ENCODE measurements around the gene ELOVL6. TPM values are rescaled to one million over a fixed set of nuclear protein-coding genes. Genes with fewer than 3 reads are reported as not detected.

ELOVL6 gene
- total and polyA plus RNA-seq, 4 donors, result 19.5 to 38.8 (median 37.5) TPM

DNA sequence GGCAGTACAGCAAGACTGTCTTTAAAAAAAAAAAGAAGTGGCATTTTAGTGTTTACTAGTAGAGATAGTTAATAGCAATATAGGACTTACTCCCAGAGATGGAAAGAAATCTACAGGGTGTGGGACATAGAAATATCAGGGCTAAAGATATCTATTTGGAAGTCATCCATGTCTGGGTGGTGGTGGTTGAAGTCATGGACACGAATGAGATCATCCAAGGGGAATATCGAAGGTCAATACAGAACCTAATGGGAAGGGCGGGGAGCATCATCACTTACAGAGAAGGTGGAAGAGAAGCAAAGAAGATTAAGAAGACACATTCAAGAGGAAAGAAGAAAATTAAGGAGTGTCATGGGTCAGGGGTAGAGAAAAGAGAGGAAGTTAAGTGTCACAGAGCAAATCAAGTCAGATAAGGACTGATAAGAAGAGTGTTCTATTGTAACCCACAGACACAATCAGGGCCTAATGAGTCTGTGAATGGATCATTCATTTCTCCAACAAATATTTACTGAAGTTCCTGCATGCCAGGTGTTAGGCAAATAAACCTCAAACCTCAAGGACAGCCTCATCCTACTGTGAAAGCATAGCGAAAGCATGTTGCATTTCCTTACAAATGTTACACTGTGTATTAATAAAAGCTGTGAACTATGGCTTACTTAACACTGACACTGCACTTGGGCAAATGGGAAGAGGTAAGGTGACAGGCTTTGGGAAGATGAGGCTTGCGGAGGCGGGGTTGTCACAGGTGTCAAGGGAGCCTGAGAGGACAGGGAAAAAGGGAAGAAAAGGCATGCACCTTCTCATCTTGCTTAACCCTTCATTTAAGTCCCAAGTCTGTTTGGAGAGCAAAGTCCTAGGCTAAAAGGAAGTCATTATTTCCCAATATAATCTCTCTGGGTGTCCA is 65.3 kb downstream of the ELOVL6 start:
- TF ChIP-seq CTCF (IDR thresholded peaks at IDR 0.05; ENCODE audit: low read depth, low read length, missing input control), result no peak
- no peak for TF ChIP-seq TAF1 (conservative IDR thresholded peaks at IDR 0.05)
- TF ChIP-seq, protein P1, sequence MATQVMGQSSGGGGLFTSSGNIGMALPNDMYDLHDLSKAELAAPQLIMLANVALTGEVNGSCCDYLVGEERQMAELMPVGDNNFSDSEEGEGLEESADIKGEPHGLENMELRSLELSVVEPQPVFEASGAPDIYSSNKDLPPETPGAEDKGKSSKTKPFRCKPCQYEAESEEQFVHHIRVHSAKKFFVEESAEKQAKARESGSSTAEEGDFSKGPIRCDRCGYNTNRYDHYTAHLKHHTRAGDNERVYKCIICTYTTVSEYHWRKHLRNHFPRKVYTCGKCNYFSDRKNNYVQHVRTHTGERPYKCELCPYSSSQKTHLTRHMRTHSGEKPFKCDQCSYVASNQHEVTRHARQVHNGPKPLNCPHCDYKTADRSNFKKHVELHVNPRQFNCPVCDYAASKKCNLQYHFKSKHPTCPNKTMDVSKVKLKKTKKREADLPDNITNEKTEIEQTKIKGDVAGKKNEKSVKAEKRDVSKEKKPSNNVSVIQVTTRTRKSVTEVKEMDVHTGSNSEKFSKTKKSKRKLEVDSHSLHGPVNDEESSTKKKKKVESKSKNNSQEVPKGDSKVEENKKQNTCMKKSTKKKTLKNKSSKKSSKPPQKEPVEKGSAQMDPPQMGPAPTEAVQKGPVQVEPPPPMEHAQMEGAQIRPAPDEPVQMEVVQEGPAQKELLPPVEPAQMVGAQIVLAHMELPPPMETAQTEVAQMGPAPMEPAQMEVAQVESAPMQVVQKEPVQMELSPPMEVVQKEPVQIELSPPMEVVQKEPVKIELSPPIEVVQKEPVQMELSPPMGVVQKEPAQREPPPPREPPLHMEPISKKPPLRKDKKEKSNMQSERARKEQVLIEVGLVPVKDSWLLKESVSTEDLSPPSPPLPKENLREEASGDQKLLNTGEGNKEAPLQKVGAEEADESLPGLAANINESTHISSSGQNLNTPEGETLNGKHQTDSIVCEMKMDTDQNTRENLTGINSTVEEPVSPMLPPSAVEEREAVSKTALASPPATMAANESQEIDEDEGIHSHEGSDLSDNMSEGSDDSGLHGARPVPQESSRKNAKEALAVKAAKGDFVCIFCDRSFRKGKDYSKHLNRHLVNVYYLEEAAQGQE (IDR thresholded peaks at IDR 0.05), result no peak
- TF ChIP-seq, protein P2, sequence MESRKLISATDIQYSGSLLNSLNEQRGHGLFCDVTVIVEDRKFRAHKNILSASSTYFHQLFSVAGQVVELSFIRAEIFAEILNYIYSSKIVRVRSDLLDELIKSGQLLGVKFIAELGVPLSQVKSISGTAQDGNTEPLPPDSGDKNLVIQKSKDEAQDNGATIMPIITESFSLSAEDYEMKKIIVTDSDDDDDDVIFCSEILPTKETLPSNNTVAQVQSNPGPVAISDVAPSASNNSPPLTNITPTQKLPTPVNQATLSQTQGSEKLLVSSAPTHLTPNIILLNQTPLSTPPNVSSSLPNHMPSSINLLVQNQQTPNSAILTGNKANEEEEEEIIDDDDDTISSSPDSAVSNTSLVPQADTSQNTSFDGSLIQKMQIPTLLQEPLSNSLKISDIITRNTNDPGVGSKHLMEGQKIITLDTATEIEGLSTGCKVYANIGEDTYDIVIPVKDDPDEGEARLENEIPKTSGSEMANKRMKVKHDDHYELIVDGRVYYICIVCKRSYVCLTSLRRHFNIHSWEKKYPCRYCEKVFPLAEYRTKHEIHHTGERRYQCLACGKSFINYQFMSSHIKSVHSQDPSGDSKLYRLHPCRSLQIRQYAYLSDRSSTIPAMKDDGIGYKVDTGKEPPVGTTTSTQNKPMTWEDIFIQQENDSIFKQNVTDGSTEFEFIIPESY (IDR thresholded peaks at IDR 0.05), result no peak
- peak in 1 of 2 donors; percentile 16 for TF ChIP-seq RXRA (IDR thresholded peaks at IDR 0.05)
- peak in 1 of 2 donors; percentile 6 for TF ChIP-seq HNF4A (conservative IDR thresholded peaks at IDR 0.05)
- TF ChIP-seq NR2F2 (IDR thresholded peaks at IDR 0.05), result no peak
- DNase-seq (ENCODE audit: low spot score), result no peak
- 69% methylated on average over 6 of the region's 6 CpGs for WGBS

DNA sequence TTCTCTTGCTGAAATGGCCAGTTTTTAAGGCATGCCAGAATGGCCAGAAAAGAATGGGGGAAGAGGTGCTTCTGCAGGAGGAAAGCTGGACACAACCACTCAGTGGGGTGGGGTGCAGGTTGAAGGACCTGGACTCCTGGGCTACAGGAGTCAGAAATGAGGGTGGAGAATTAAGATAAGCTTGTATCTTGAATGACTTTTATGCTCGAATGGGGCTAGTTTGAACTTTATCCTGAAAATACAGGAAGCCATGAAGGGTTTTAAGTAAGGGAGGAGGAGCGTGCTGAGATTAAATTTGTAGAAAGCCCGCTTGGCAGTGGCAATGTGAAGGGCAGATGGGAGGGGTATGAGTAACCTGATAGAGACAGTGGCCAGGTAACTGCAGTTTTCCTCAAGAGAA is 66.5 kb downstream of the ELOVL6 start:
- H3K9ac ChIP-seq (ENCODE audit: low read depth in 1 of 2, low read length in 2 of 2), result no peak overlapping the region
- no peak overlapping the region for H3K27ac ChIP-seq (ENCODE audit: low read depth in 1 of 2, low read length in 2 of 2)
- peaks cover 6 to 12% (median 9%) of the 10 kb centered on the region in 4 donors for H3K4me1 ChIP-seq (ENCODE audit: control insufficient read depth in 4 of 4, insufficient read depth in 4 of 4, low read length in 3 of 4)
- H3K27me3 ChIP-seq (ENCODE audit: control insufficient read depth in 4 of 4, insufficient read depth in 4 of 4, low read length in 3 of 4), result no peaks in the 10 kb centered on the region
- H3K9me3 ChIP-seq (ENCODE audit: control insufficient read depth in 4 of 4, low read length in 3 of 4), result no peaks in the 10 kb centered on the region
- WGBS, result 66% methylated on average over 3 of the region's 3 CpGs
- no peak overlapping the region for H3K4me3 ChIP-seq (ENCODE audit: low read depth in 1 of 3, low read length in 3 of 3)
- no peaks in the 10 kb centered on the region for H3K36me3 ChIP-seq (ENCODE audit: control insufficient read depth in 4 of 4, insufficient read depth in 3 of 4, low read depth in 1 of 4, low read length in 3 of 4)
- DNase-seq (ENCODE audit: low spot score), result no peak
- TF ChIP-seq, protein P2 (IDR thresholded peaks at IDR 0.05), result no peak
- TF ChIP-seq, protein P1 (IDR thresholded peaks at IDR 0.05), result no peak
- TF ChIP-seq GABPA (IDR thresholded peaks at IDR 0.05 in 1 of 2, conservative IDR thresholded peaks at IDR 0.05 in 1 of 2) (no peak), FOXA1 (IDR thresholded peaks at IDR 0.05) (no peak), EGR1 (IDR thresholded peaks at IDR 0.05; ENCODE audit: low read depth in 2 of 2) (no peak), CTCF (IDR thresholded peaks at IDR 0.05; ENCODE audit: low read depth, low read length, missing input control) (no peak), RAD21 (IDR thresholded peaks at IDR 0.05) (no peak), FOXA2 (IDR thresholded peaks at IDR 0.05) (no peak), TAF1 (conservative IDR thresholded peaks at IDR 0.05) (no peak)
- TF ChIP-seq, protein P3, sequence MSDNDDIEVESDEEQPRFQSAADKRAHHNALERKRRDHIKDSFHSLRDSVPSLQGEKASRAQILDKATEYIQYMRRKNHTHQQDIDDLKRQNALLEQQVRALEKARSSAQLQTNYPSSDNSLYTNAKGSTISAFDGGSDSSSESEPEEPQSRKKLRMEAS (IDR thresholded peaks at IDR 0.05), result no peak

More for the DNA sequence above, 65.3 kb downstream of the ELOVL6 start:
- Histone ChIP-seq H3K36me3 (ENCODE audit: control insufficient read depth in 4 of 4, insufficient read depth in 3 of 4, low read depth in 1 of 4, low read length in 3 of 4) (no peaks in the 10 kb centered on the region), H3K27me3 (ENCODE audit: control insufficient read depth in 4 of 4, insufficient read depth in 4 of 4, low read length in 3 of 4) (no peaks in the 10 kb centered on the region), H3K9me3 (ENCODE audit: control insufficient read depth in 4 of 4, low read length in 3 of 4) (no peaks in the 10 kb centered on the region), H3K9ac (ENCODE audit: low read depth in 1 of 2, low read length in 2 of 2) (no peak overlapping the region), H3K27ac (ENCODE audit: low read depth in 1 of 2, low read length in 2 of 2) (no peak overlapping the region), H3K4me3 (ENCODE audit: low read depth in 1 of 3, low read length in 3 of 3) (no peak overlapping the region), H3K4me1 (ENCODE audit: control insufficient read depth in 4 of 4, insufficient read depth in 4 of 4, low read length in 3 of 4) (peaks cover 6 to 12% (median 9%) of the 10 kb centered on the region in 4 donors)
